Kidney (tissue), 14 donors: ENCODE measurements around the gene NUDT22. TPM values are rescaled to one million over a fixed set of nuclear protein-coding genes. Genes with fewer than 3 reads are reported as not detected.

Experiments
- DNase-seq, 5 donors: peaks; one replicate each; pipeline ENCODE4 v3.0.0-alpha.2; 2013 to 2020
- FAIRE-seq: peaks from 2 replicates; lab custom pipeline; 2012; peaks lifted over from hg19 to GRCh38; lab: Jason Lieb, UNC
- H3K27ac ChIP-seq, 2 donors: one replicate each; pipeline ENCODE4 v1.7.0; 2013; ENCODE audit warnings: low read depth in 2 of 2, low read length in 2 of 2, inconsistent platforms in 1 of 2
- H3K27me3 ChIP-seq: one replicate; pipeline ENCODE4 v1.7.1; 2013; ENCODE audit warnings: low read length, inconsistent platforms; ENCODE audit not compliant: control insufficient read depth, insufficient read depth
- H3K36me3 ChIP-seq, 3 donors: one replicate each; pipeline versions ENCODE4 v1.7.0 to v1.7.1; 2013; ENCODE audit warnings: low read length in 3 of 3, control low read depth in 1 of 3, inconsistent platforms in 1 of 3; ENCODE audit not compliant: insufficient read depth in 3 of 3, control insufficient read depth in 2 of 3
- H3K4me1 ChIP-seq, 3 donors: one replicate each; pipeline versions ENCODE4 v1.7.0 to v1.7.1; 2013; ENCODE audit warnings: low read length in 3 of 3, inconsistent platforms in 1 of 3, low read depth in 1 of 3; ENCODE audit not compliant: control insufficient read depth in 2 of 3, insufficient read depth in 2 of 3
- H3K4me3 ChIP-seq, 3 donors: one replicate each; pipeline versions ENCODE4 v1.7.0 to v1.8.1; 2013; ENCODE audit warnings: low read length in 3 of 3, control low read depth in 1 of 3, inconsistent platforms in 1 of 3
- H3K9ac ChIP-seq, 3 donors: one replicate each; pipeline versions ENCODE4 v1.7.0 to v1.7.1; 2013; ENCODE audit warnings: low read length in 3 of 3, control low read depth in 1 of 3, inconsistent platforms in 1 of 3
- H3K9me3 ChIP-seq, 3 donors: one replicate each; pipeline versions ENCODE4 v1.7.0 to v1.7.1; 2013; ENCODE audit warnings: low read length in 3 of 3, control low read depth in 1 of 3, inconsistent platforms in 1 of 3; ENCODE audit not compliant: control insufficient read depth in 2 of 3, insufficient read depth in 1 of 3
- intact Hi-C: fragments of 100-400 bp; cut with DNase I; formaldehyde crosslinking; loops from one replicate; pipeline ENCODE4 v1.11.1; 2022
- polyA plus RNA-seq: library from polyadenylated mRNA; stranded (reverse); fragments of 350-450 nt; fragmentation: Illumina TruSeq; extraction: RNeasy Lipid Tissue Mini Kit (QIAGEN cat#74804); gene quantifications from one replicate; pipeline ENCODE4 v1.2.3, GENCODE V29; 2014; ENCODE audit warnings: low read depth, low replicate concordance; ENCODE audit not compliant: insufficient read depth
- total RNA-seq: library from RNA; stranded (reverse); fragmentation: NEBNext Ultra II Directional; extraction: Animal tissue kit (Norgen Biotek cat#: 25700); gene quantifications from one replicate; pipeline ENCODE4 v1.2.1, GENCODE V29; 2021
- TF ChIP-seq, protein P1 (sequence below): IDR thresholded peaks from 3 replicates; pipeline ENCODE4 v1.5.1; 2012; ENCODE audit warnings: mild to moderate bottlenecking, moderate library complexity, borderline replicate concordance; ENCODE audit not compliant: insufficient read depth; ENCODE audit errors: extremely low read depth
- donor health status: control.
- donor health status: control.
- donor health status: control.
- donor health status: control.
- donor health status: control.
- donor health status: DM: yes; HTN: yes; CAD: no.
- donor health status: Normal renal cell carcinoma (clear cell type).

The NUDT22 gene
- total and polyA plus RNA-seq, 2 donors from 2014 or later = 64.5 to 150 TPM

DNA sequence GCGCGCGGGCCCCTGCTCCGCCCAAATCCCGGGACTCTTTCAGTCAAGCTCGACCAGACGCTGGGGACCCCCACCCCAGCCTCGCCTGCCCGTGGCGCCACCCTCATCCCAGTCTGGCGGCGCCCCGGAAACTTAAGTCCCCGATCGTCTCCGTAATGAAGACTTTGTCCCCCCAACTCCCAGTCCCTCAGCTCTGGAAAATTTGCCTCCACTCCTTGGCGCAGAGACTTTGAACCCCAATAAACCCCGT is 25.6 kb downstream of the NUDT22 start:
- no peak for FAIRE-seq
- Histone ChIP-seq H3K9ac (peak overlapping the region in 2 of 3 donors; percentile 78 to 80), H3K9me3 (no peaks in the 10 kb centered on the region), H3K27me3 (no peaks in the 10 kb centered on the region), H3K27ac (peak overlapping the region in 1 of 2 donors; percentile 7), H3K4me1 (peaks cover 0 to 26% (median 5%) of the 10 kb centered on the region in 3 donors), H3K36me3 (peaks cover 0 to 6% (median 0%) of the 10 kb centered on the region in 3 donors), H3K4me3 (peak overlapping the region; percentile 57 to 74 (median 71))
- intact Hi-C loops = no loop called here
- TF ChIP-seq, protein P1, sequence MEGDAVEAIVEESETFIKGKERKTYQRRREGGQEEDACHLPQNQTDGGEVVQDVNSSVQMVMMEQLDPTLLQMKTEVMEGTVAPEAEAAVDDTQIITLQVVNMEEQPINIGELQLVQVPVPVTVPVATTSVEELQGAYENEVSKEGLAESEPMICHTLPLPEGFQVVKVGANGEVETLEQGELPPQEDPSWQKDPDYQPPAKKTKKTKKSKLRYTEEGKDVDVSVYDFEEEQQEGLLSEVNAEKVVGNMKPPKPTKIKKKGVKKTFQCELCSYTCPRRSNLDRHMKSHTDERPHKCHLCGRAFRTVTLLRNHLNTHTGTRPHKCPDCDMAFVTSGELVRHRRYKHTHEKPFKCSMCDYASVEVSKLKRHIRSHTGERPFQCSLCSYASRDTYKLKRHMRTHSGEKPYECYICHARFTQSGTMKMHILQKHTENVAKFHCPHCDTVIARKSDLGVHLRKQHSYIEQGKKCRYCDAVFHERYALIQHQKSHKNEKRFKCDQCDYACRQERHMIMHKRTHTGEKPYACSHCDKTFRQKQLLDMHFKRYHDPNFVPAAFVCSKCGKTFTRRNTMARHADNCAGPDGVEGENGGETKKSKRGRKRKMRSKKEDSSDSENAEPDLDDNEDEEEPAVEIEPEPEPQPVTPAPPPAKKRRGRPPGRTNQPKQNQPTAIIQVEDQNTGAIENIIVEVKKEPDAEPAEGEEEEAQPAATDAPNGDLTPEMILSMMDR = no peak
- DNase-seq = peak in 1 of 5 donors; percentile 82

- Histone ChIP-seq H3K36me3 (peaks cover 0 to 6% (median 0%) of the 10 kb centered on the region in 3 donors), H3K4me1 (peaks cover 0 to 26% (median 5%) of the 10 kb centered on the region in 3 donors), H3K4me3 (peak overlapping the region; percentile 57 to 74 (median 71)), H3K9me3 (no peaks in the 10 kb centered on the region), H3K27ac (peak overlapping the region; percentile 7 to 32), H3K27me3 (no peaks in the 10 kb centered on the region), H3K9ac (peak overlapping the region in 2 of 3 donors; percentile 78 to 80)
- FAIRE-seq = no peak
- intact Hi-C loops = no loop called here
- TF ChIP-seq, protein P1 = peak; percentile 8
- DNase-seq = peak in 1 of 5 donors; percentile 77
Measured at GRCh38 chr11:64252003-64252872, 26.2 kb downstream of the NUDT22 start.

DNA sequence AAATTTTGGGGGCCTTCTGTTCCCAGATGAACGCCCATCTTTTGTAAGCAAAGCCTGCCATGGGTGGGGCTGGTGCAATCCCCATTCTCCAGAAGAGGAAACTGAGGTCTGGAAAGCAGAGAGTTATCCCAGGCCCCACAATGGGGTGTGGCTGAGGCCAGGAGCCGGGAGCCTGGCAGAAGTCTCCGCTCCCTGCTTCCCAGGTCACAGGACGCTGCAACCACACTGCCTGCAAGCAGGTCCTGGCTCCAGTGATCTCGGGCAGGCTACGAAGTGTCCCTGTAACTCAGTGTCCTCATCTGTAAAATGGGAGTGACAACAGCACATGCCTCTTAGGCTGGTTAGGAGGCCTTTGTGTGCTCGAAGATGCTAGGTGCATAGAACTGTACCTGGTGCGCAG is 27.0 kb downstream of the NUDT22 start:
- Histone ChIP-seq H3K27ac (no peak overlapping the region), H3K9me3 (no peaks in the 10 kb centered on the region), H3K4me1 (peaks cover 0 to 22% (median 5%) of the 10 kb centered on the region in 3 donors), H3K4me3 (no peak overlapping the region), H3K36me3 (peaks cover 0 to 6% (median 0%) of the 10 kb centered on the region in 3 donors), H3K27me3 (no peaks in the 10 kb centered on the region), H3K9ac (no peak overlapping the region)
- TF ChIP-seq, protein P1 = no peak
- DNase-seq (no peak), FAIRE-seq (no peak)
- intact Hi-C loops = no loop called here
